Panc1 (cell line): ENCODE data around the gene TSHZ2. TPM values are rescaled to one million over a fixed set of nuclear protein-coding genes. Genes with fewer than 3 reads are reported as not detected.

Experiments used
- ATAC-seq: fragments of 200-7000 bp; cut with Tn5 transposase; 2 replicates; pipeline ENCODE4 v1.9.1; 2020; ENCODE audit warnings: mild to moderate bottlenecking, moderate library complexity
- BruUV-seq: library from RNA; stranded (reverse); fragments of 400-500 nt; replicated peaks from 2 replicates; lab custom pipeline; 2021; lab: Mats Ljungman, UMichigan
- CTCF ChIA-PET: fragments of 300-600 bp; sonication (Branson Sonifier 250); formaldehyde crosslinking; loops from one replicate; lab custom pipeline; 2022; ENCODE audit warnings: antibody characterized with exemption; lab: Charles Lee
- POLR2A ChIA-PET: fragments of 300-600 bp; sonication (Branson Sonifier 250); formaldehyde crosslinking; loops from one replicate; lab custom pipeline; 2022; ENCODE audit warnings: antibody characterized with exemption; lab: Charles Lee
- DNase-seq: peaks from one replicate; pipeline ENCODE4 v3.0.0-alpha.2; 2010; ENCODE audit warnings: low read depth, low spot score
- H3K27ac ChIP-seq: 2 replicates; pipeline ENCODE4 v1.5.1; 2011; ENCODE audit warnings: mild to moderate bottlenecking, low read length, inconsistent platforms
- H3K27me3 ChIP-seq: fragments of 200-500 bp; sonication (Bioruptor generic); 2 replicates; pipeline ENCODE4 v1.6.0; 2014; ENCODE audit warnings: low read length, inconsistent platforms; ENCODE audit not compliant: control insufficient read depth, insufficient read depth
- H3K36me3 ChIP-seq: fragments of 200-500 bp; sonication (Bioruptor generic); 2 replicates; pipeline ENCODE4 v1.5.1; 2014; ENCODE audit warnings: inconsistent platforms, mild to moderate bottlenecking, low read length, moderate library complexity; ENCODE audit not compliant: control insufficient read depth, insufficient read depth
- H3K4me1 ChIP-seq: 2 replicates; pipeline ENCODE4 v1.5.1; 2011; ENCODE audit warnings: inconsistent platforms, mild to moderate bottlenecking, low read length, moderate library complexity; ENCODE audit not compliant: control insufficient read depth, insufficient read depth
- H3K4me3 ChIP-seq, 2 experiments: 2 replicates each; pipeline ENCODE4 v1.5.1; 2011 to 2012; ENCODE audit warnings: low read depth in 2 of 2, low read length in 2 of 2, mild to moderate bottlenecking in 2 of 2, inconsistent platforms in 1 of 2, moderate library complexity in 1 of 2
- H3K9me3 ChIP-seq: fragments of 200-500 bp; sonication (Bioruptor generic); 2 replicates; pipeline ENCODE4 v1.5.1; 2014; ENCODE audit warnings: low read depth, mild to moderate bottlenecking, inconsistent platforms, low read length, moderate library complexity; ENCODE audit not compliant: control insufficient read depth, insufficient read depth
- CTCF ChIP-seq: fragments of 450-650 bp; IDR thresholded peaks from 2 replicates; pipeline ENCODE4 v1.5.1; 2017; ENCODE audit warnings: mild to moderate bottlenecking
- POLR2AphosphoS5 ChIP-seq: IDR thresholded peaks from 2 replicates; pipeline ENCODE4 v1.6.1; 2012; ENCODE audit warnings: mild to moderate bottlenecking, low read depth, low read length, moderate library complexity
- REST ChIP-seq, 2 experiments: IDR thresholded peaks; 2 replicates each; pipeline ENCODE4 v1.6.1; 2011 to 2012; ENCODE audit warnings: low read depth in 2 of 2, control low read depth in 1 of 2, low read length in 1 of 2, mild to moderate bottlenecking in 1 of 2, moderate library complexity in 1 of 2; ENCODE audit not compliant: insufficient read depth in 1 of 2
- SIN3A ChIP-seq: IDR thresholded peaks from 2 replicates; pipeline ENCODE4 v1.6.1; 2012; ENCODE audit warnings: low read depth, mild to moderate bottlenecking, low read length, moderate library complexity, borderline replicate concordance; ENCODE audit not compliant: insufficient read depth
- TCF7L2 ChIP-seq: IDR thresholded peaks from 2 replicates; pipeline ENCODE4 v1.6.1; 2011; ENCODE audit warnings: mild to moderate bottlenecking, low read depth, low read length, inconsistent platforms
- in situ Hi-C: cut with HindIII; loops from 2 replicates; pipeline ENCODE4 v1.10.0; 2016; ENCODE audit warnings: low sequenced_read_pairs, low pct_unique_long_range_greater_than_20kb
- intact Hi-C: fragments of 100-400 bp; cut with micrococcal nuclease; formaldehyde crosslinking; loops from one replicate; pipeline ENCODE4 v1.10.0; 2022; ENCODE audit not compliant: unreplicated experiment
- total RNA-seq: library from RNA; stranded (reverse); gene quantifications from one replicate; pipeline ENCODE4 v1.2.1, GENCODE V29; 2021; ENCODE audit not compliant: unreplicated experiment

The TSHZ2 gene
- total RNA-seq, 1 experiment from 2014 or later, result 0.36 TPM

GRCh38 chr20:53276143-53276542 is 304.0 kb downstream of the TSHZ2 start:
- in situ Hi-C loops, result no loop called here

GRCh38 chr20:53278555-53278954 is 306.4 kb downstream of the TSHZ2 start:
- in situ Hi-C loops (no loop called here), intact Hi-C loops (no loop called here)
- no peaks in the 10 kb centered on the region for H3K36me3 ChIP-seq
- ATAC-seq (no peak), DNase-seq (no peak)
- H3K27me3 ChIP-seq, result no peaks in the 10 kb centered on the region
- no peak overlapping the region for H3K4me3 ChIP-seq
- no peak for TF ChIP-seq TCF7L2
- TF ChIP-seq POLR2AphosphoS5, result no peak
- TF ChIP-seq CTCF, result no peak
- TF ChIP-seq SIN3A, result no peak
- TF ChIP-seq REST (IDR thresholded peaks at IDR 0.05; ENCODE audit: insufficient read depth in 1 of 2, low read depth in 2 of 2, low read length in 1 of 2), result no peak
- no peaks in the 10 kb centered on the region for H3K9me3 ChIP-seq
- no TSS peak for BruUV-seq
- ChIA-PET CTCF (no interaction called here), POLR2A (interaction anchor here (0.7 kb wide), 1 partner anchor 35 kb away, joined by 5 read pairs; no protein-coding TSS in a partner anchor)
- no peak overlapping the region for H3K27ac ChIP-seq
- no peaks in the 10 kb centered on the region for H3K4me1 ChIP-seq

More at GRCh38 chr20:53276143-53276542, 304.0 kb downstream of the TSHZ2 start:
- Histone ChIP-seq H3K4me1 (no peaks in the 10 kb centered on the region), H3K9me3 (no peaks in the 10 kb centered on the region), H3K27me3 (no peaks in the 10 kb centered on the region), H3K4me3 (no peak overlapping the region), H3K36me3 (no peaks in the 10 kb centered on the region), H3K27ac (no peak overlapping the region)
- TF ChIP-seq POLR2AphosphoS5 (no peak), SIN3A (no peak), REST (IDR thresholded peaks at IDR 0.05; ENCODE audit: insufficient read depth in 1 of 2, low read depth in 2 of 2, low read length in 1 of 2) (no peak), TCF7L2 (no peak), CTCF (no peak)
- no peak for ATAC-seq
- BruUV-seq, result no TSS peak
- no peak for DNase-seq
- intact Hi-C loops, result no loop called here
- ChIA-PET CTCF (no interaction called here), POLR2A (no interaction called here)
